SU-DHL-6 (cell line): ENCODE data around the gene FMO4.

ENCODE experiments used
- EZH2phosphoT487 ChIP-seq: fragments of 200-600 bp; sonication (generic), shearing (Covaris generic); conservative IDR thresholded peaks from 2 replicates; pipeline ENCODE4 v1.6.1; 2018; ENCODE audit warnings: mild to moderate bottlenecking, antibody characterized with exemption, low read length, moderate library complexity, mixed read lengths
- TF ChIP-seq, protein P1 (sequence below): fragments of 200-600 bp; sonication (generic); IDR thresholded peaks from one replicate; pipeline ENCODE4 v1.5.1; 2017; ENCODE audit warnings: antibody characterized with exemption, mild to moderate bottlenecking, low read length, moderate library complexity; ENCODE audit not compliant: insufficient read depth, poor library complexity, severe bottlenecking

DNA sequence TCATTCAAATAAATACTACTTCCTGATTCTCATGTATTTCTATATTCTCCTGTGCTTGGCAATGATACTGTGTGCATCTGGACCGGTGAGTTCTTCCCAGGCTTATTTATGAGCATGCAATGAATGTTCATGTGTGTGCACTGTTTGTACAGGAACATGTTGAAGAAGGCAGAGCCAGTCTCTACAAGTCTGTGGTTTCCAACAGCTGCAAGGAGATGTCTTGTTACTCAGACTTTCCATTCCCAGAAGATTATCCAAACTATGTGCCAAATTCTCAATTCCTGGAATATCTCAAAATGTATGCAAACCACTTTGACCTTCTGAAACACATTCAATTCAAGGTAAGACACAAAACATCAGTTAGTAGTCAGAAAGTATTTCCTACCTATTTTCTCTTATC, 46.6 kb upstream of the FMO4 start:
- TF ChIP-seq, protein P1, sequence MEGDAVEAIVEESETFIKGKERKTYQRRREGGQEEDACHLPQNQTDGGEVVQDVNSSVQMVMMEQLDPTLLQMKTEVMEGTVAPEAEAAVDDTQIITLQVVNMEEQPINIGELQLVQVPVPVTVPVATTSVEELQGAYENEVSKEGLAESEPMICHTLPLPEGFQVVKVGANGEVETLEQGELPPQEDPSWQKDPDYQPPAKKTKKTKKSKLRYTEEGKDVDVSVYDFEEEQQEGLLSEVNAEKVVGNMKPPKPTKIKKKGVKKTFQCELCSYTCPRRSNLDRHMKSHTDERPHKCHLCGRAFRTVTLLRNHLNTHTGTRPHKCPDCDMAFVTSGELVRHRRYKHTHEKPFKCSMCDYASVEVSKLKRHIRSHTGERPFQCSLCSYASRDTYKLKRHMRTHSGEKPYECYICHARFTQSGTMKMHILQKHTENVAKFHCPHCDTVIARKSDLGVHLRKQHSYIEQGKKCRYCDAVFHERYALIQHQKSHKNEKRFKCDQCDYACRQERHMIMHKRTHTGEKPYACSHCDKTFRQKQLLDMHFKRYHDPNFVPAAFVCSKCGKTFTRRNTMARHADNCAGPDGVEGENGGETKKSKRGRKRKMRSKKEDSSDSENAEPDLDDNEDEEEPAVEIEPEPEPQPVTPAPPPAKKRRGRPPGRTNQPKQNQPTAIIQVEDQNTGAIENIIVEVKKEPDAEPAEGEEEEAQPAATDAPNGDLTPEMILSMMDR: no peak
- TF ChIP-seq EZH2phosphoT487: no peak
